Head of caudate nucleus (tissue), 42 donors: ENCODE data around the gene SLC49A3.

Experiments
- DNase-seq, 42 donors: peaks; one replicate each; pipeline versions ENCODE4 v3.0.0 to v3.0.0-alpha.2; 2020 to 2021; ENCODE audit warnings: mixed read lengths in 7 of 42
- intact Hi-C: fragments of 100-400 bp; cut with DNase I; formaldehyde crosslinking; loops from one replicate; pipeline ENCODE4 v1.15.0; 2022

Gene SLC49A3

DNA sequence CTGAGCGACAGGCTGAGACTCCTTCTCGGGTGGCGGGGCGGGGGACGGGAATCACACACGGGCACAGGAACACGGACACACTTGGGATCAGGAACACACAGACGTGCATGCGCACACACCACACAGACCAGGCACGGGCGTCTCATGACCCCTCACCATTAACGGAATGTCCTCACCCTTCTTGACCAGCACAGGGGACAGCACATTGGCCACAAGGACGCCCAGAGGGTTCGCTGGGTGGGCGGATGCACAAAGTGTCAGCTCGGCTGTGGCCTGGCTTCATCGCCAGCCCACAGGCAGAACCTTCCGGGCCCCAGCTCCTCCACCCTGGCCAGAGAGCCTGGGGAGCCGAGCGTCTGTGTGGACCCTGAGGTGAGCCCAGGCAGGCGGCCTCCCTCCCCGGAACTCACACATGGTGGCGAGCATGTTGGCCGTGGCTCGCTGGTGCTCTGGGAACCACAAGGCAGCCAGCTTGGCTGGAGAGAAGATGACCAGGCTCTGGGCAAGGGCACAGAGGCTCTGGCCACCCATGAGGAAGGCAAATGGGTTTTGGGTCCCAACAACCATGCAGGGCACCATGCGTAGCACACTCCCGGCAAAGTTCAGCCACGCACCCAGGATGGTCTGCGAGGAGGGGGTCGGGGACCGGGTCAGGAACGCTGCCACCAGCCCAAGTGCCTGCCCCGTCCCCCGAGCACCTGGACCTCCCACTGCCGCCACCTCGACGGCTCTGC is 3.1 kb downstream of the SLC49A3 start:
- intact Hi-C loops: no loop called here
- DNase-seq: peak in 1 of 42 donors; percentile 24

GRCh38 chr4:684623-685327 is 4.2 kb downstream of the SLC49A3 start:
- intact Hi-C loops: no loop called here
- peak in 1 of 42 donors; percentile 20 for DNase-seq

DNA sequence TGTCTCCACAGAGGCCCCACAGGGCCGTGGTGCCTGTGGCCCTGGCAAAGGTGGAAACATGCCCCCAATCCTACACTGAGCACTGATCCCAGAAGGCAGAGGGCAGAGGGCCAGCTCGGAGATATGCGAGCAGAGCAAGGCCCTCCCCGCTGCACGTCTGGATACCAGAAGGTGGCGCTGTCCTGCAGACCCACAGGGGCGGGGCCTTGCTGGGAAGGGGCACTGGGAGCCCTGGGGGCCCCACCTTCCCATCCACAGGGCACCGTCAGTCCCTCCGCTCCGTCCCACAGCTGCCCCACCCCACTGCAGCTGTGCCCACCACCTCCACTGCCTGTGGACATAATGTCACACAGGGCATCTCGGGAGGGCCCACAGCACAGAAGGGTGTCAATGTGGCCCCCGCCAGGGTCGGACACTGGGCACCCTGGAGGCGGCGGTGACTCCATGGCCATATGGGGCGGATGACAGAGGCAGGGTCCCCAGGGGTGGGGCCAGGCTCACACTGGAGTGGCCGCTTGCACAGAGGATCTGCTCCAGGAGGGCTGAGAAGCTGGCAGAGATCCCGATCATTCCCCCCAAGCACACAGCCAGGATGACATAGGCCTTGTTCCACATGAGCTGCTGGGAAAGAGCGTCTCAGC is 4.8 kb downstream of the SLC49A3 start:
- DNase-seq: peak; percentile 55 to 87 (median 75)
- intact Hi-C loops: no loop called here

DNA sequence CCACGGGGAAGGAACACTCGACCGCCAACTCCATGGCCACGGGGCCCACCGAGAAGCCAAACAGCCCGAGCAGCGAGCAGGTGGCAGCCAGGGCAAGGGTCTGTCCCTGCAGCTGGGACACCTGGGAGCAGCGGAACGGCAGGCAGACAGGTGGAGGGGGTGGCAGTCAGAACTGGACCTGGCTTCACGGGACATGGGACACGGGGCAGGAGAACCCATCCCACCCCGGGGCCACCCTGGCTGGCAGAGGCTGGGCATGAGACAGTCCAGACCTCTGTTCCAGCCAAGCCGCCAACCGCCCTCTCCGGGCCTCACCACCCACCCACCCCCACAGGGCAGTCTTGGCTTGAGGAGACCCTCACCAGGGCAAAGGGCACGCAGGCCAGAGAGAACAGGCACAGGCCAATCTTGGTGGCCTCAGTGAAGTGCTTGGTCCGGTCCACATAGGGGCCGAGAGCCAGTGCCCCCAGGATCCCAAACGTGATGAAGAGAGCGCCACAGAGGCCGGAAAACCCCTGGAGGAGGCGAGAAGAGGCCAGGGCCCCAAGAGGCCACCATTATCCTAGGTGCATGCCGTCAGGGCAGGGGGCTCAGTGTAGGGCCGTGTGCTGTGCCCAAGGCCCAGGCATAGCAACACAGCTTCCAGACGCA is 5.6 kb downstream of the SLC49A3 start:
- intact Hi-C loops: no loop called here
- DNase-seq: peak in 1 of 42 donors; percentile 20

DNA sequence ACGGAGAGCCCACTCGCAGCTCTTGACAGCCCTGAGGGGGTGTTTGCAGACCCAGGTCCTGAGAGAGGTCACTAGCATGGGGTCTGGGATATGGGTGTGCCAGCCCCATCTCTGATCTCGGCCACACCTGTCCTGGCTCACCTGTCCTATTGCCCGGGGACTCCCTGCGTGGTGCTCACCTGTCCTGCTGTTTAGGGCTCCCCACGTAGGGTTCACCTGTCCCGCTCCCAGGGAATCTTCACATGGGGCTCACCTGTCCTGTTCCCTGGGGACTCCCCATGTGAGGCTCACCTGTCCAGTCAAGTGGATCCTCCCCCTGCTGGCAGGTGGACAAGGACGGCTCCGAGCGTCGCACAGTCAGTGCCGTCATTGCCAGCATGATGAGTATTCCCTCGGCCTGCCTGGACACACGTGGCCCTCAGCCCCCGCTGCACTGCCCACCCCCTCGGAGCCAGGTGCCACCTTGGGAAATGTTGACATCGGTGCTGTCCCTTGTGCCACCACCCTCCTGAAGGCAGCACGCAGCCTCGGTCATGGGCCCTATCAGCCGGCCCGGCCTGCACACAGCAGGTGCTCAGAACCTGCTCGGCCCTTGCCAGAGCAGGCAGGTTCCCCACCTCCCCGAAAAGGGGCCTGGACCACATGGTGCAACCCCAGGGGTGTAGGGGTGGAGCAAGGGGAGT is 6.3 kb downstream of the SLC49A3 start:
- intact Hi-C loops: no loop called here
- DNase-seq: peak in 1 of 42 donors; percentile 22

- peak in 3 of 42 donors; percentile 16 to 78 (median 54) for DNase-seq
- intact Hi-C loops: no loop called here
These were observed 7.1 kb downstream of the SLC49A3 start for GRCh38 chr4:681736-682451.

- intact Hi-C loops: no loop called here
- peak in 9 of 42 donors; percentile 26 to 65 (median 46) for DNase-seq
These were observed 7.9 kb downstream of the SLC49A3 start for GRCh38 chr4:680928-681645.

GRCh38 chr4:680551-680927 is 8.4 kb downstream of the SLC49A3 start:
- peak in 1 of 42 donors; percentile 15 for DNase-seq
- intact Hi-C loops: no loop called here

GRCh38 chr4:680091-680490 is 8.9 kb downstream of the SLC49A3 start:
- no peak for DNase-seq
- intact Hi-C loops: no loop called here

- no peak for DNase-seq
- intact Hi-C loops: loop anchor here (10.0 kb wide), 1 partner anchor 175 kb away; no protein-coding TSS in a partner anchor
These were observed 9.3 kb downstream of the SLC49A3 start for GRCh38 chr4:679629-680028.

GRCh38 chr4:679104-679481 is 9.9 kb downstream of the SLC49A3 start:
- DNase-seq: peak in 1 of 42 donors; percentile 15
- intact Hi-C loops: loop anchor here (10.0 kb wide), 1 partner anchor 174 kb away; no protein-coding TSS in a partner anchor

DNA sequence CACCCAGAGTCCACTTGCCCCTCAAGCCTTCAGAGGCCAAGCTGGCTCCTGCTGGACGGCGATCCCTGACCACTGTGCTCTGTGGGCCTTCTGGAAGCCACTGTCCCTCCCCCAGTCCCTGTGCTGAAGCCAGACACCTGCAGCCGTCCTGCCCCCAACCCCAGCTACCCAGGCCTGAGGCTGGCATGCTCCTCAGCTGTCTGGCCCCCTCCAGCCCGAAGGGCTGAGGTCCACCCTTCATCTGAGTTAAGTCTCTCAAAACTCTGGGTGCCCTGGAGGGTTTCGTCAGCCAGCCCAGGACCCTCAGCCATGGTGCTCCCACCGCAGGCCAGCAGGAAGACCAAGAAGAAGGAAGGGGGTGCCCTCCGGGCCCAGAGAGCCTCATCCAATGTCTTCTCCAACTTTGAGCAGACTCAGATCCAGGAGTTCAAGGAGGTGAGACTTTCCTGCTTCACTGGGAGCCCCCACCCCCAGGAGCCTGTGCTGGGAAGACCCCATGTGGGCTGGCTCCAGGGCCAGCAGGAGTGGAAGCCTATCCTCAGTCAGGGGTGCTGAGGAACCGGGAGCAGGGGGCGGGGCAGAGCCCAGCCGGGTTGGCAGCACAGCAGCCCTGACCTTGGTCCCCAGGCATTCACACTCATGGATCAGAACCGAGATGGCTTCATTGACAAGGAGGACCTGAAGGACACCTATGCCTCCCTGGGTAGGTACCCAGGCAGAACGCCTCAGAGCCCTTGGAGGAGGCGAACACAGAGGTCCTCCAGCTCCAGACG is 10.4 kb downstream of the SLC49A3 start:
- intact Hi-C loops: loop anchor here (10.0 kb wide), 1 partner anchor 174 kb away; no protein-coding TSS in a partner anchor

DNA sequence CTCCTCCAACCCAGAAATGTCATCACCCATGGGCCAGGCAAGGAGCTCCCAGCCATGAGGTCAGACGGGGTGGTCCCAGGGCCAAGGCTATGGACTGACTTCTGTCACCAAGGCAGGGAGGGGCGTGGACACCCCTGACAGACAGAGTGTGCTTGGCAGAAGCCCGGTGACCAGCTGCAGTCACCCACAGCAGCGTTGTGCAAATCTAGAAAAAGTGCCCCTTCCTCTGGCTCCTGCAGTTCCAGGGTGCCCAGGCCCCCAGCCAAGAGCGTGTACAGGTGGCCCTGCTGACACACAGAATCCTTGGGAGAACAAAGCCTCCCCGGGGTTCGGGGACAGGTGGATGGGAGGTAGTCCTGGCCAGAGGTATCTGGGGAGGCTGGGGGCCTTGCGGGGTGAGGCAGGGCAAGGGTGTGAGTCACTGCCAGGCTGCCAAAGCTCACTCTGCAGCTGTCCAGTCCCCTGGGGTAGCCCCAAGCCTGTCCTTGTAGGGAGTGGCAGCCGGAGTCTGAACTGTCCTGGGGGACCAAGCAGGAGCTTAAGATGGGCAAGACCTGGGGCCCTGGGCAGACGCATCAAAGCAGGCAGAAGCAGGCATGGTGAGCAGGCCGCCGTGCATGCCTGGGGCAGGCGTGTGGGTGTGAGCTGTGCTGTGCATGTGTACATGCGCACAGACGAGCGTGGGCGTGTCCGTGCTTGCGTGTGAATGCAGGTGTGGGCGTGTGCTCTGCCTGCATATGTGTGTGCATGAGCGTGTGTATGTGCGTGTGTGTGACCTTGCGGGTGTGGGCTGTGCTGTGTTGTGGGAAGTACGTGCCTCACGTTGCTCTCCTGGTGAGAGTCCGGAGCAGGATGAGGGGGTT is 11.3 kb downstream of the SLC49A3 start:
- intact Hi-C loops: loop anchor here (10.0 kb wide), 1 partner anchor 173 kb away; no protein-coding TSS in a partner anchor
- DNase-seq: peak in 36 of 42 donors; percentile 24 to 90 (median 74)

More for the DNA sequence above, 10.4 kb downstream of the SLC49A3 start:
- no peak for DNase-seq

DNA sequence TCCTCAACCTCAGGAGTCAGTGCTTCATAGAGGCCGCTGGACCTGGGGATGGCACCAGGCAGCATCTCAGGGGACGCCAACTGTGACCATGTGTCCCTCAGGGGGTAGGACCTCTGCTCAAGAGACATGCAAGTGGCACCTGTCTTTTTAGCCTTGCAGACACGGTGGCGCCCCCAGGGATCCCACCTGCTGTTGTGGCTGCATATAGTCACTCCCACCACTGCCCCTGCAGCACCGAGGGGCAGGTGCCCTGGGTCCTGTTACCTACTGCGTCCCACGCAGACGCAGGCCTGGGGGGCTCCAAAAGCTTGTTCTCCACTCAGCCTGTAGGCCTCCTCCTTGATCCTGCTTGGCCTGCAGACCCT is 12.1 kb downstream of the SLC49A3 start:
- intact Hi-C loops: loop anchor here (10.0 kb wide), 1 partner anchor 172 kb away; no protein-coding TSS in a partner anchor
- DNase-seq: no peak

- intact Hi-C loops: loop anchor here (10.0 kb wide), 1 partner anchor 171 kb away; no protein-coding TSS in a partner anchor
- DNase-seq: peak in 1 of 42 donors; percentile 9
These were observed 12.7 kb downstream of the SLC49A3 start for GRCh38 chr4:675980-676870.
